HUES48 (cell line): ENCODE measurements around the gene TMEM200A.

Experiments used
- H3K27ac ChIP-seq: one replicate; pipeline ENCODE4 v1.7.0; 2013; ENCODE audit warnings: low read depth, low read length, inconsistent platforms
- H3K27me3 ChIP-seq: 2 replicates; pipeline ENCODE4 v1.6.1; 2013; ENCODE audit warnings: mild to moderate bottlenecking, low read length; ENCODE audit not compliant: control insufficient read depth, insufficient read depth
- H3K36me3 ChIP-seq: 2 replicates; pipeline ENCODE4 v1.6.1; 2013; ENCODE audit warnings: low read length; ENCODE audit not compliant: control insufficient read depth, insufficient read depth
- H3K4me1 ChIP-seq: 2 replicates; pipeline ENCODE4 v1.6.1; 2013; ENCODE audit warnings: mild to moderate bottlenecking, low read length; ENCODE audit not compliant: control insufficient read depth, insufficient read depth
- H3K4me3 ChIP-seq: 2 replicates; pipeline ENCODE4 v1.5.1; 2013; ENCODE audit warnings: mild to moderate bottlenecking, low read depth, low read length
- H3K9ac ChIP-seq: 2 replicates; pipeline ENCODE4 v1.6.1; 2013; ENCODE audit warnings: mild to moderate bottlenecking, low read depth, low read length, moderate library complexity
- H3K9me3 ChIP-seq: 2 replicates; pipeline ENCODE4 v1.6.1; 2013; ENCODE audit warnings: low read length; ENCODE audit not compliant: control insufficient read depth, insufficient read depth

Gene TMEM200A

DNA sequence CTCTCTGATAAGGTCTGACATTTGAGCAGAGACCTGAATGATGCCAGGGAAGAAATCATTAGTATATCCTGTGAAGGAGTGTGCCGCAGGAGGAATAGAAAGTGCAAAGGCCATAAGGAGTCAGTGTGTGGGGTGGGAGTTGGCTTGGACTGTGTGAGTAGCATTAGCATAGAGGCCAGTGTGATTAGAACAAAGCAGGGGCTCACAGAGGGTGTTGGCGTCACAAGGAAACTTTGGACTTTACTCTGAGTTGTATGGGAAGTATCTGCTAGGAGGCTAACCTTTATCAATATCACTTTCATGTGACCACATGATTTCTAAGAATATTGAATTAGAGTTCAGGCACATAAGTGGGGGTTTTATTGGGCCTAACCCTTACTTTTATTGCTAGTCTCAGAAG, 12.1 kb downstream of the TMEM200A start:
- H3K4me3 ChIP-seq, result no peak overlapping the region
- H3K36me3 ChIP-seq, result no peaks in the 10 kb centered on the region
- no peak overlapping the region for H3K27ac ChIP-seq
- H3K9me3 ChIP-seq, result no peaks in the 10 kb centered on the region
- H3K27me3 ChIP-seq, result no peaks in the 10 kb centered on the region
- H3K9ac ChIP-seq, result no peak overlapping the region
- peaks cover 42% of the 10 kb centered on the region for H3K4me1 ChIP-seq

DNA sequence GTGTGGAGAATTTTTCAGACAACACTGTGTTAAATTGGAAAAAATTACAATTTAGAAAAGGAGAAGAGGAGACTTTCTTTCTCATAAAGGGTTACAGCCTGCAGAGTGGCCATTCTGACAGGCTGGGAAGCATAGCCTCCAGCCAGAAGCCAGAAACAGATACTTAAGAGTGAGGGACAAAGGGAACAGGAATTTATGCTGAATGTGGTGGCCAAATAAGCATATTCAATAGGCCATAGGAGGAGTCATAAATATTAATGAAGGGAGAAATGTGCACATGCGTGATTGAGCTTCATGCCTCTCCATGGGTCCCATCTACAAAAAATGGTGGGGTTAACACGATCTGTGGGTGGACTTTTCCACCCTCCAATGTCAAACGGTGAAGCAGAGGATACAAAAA, 13.4 kb downstream of the TMEM200A start:
- no peak overlapping the region for H3K9ac ChIP-seq
- H3K4me3 ChIP-seq, result no peak overlapping the region
- no peak overlapping the region for H3K27ac ChIP-seq
- no peaks in the 10 kb centered on the region for H3K9me3 ChIP-seq
- no peaks in the 10 kb centered on the region for H3K27me3 ChIP-seq
- peaks cover 29% of the 10 kb centered on the region for H3K4me1 ChIP-seq
- H3K36me3 ChIP-seq, result no peaks in the 10 kb centered on the region

DNA sequence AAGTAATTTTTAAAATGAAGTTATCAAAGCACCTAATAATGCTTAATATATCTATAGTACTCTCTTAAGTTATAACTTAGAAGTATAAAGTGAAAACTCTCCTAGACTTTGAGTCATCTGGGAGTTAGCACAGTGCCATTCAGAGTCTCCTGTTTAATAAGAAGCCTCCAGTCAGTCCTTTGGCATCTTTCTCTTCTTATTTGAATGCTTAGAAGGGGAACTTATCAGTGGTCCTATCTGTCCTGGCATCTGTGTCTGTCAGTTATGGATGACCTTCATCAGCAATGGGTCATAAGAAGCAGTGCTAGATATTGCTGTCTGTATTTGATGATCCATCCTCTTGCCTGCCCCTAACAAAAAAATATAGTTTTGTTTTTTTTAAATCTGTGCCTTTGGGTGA, 15.2 kb downstream of the TMEM200A start:
- H3K27me3 ChIP-seq, result no peaks in the 10 kb centered on the region
- no peaks in the 10 kb centered on the region for H3K9me3 ChIP-seq
- no peak overlapping the region for H3K4me3 ChIP-seq
- H3K27ac ChIP-seq, result no peak overlapping the region
- no peak overlapping the region for H3K9ac ChIP-seq
- peaks cover 25% of the 10 kb centered on the region for H3K4me1 ChIP-seq
- no peaks in the 10 kb centered on the region for H3K36me3 ChIP-seq

DNA sequence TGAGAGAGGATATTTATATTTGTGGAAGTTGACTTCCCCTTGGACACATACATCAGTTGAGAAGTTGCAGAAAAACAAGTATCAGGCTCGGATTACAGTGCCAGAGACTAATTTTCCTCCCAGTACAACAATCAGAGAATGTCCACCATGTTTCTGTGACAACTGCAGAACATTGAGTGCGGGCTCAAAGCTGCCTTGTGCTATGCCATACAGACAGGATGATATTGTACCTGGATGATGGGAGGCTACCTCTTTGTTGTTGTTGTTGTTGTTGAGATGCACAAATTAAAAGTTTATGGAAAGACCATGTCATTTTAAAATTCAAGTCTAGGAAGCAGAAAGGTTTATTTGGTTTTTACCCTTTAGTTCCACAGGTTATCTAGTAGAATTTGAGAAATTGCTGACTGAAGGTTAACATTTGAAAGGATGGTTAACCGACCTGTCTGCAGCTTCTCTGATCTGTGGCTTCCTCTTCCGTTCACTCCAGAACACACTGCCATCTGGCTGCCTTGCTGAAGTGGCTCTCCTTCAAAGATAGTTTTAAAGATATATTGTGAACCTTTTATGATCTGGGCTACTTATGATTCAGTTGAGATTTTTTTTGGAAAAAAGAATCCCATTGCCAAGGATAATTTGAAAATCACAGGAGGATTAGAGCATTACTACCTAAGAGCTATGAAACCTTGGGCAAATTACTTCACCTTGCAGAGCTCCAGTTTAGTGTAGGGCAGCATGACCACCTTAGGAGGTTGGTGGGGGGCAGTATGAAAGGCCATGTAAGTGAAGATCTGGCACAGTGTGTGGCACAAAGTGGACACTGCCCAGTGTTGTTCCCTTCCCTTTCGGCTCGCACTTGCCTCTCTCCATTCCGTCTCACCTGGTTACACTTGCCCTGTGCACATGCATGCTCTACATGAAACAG, 15.9 kb downstream of the TMEM200A start:
- H3K36me3 ChIP-seq, result no peaks in the 10 kb centered on the region
- H3K4me1 ChIP-seq, result peaks cover 25% of the 10 kb centered on the region
- H3K27ac ChIP-seq, result no peak overlapping the region
- H3K9me3 ChIP-seq, result no peaks in the 10 kb centered on the region
- no peak overlapping the region for H3K9ac ChIP-seq
- no peak overlapping the region for H3K4me3 ChIP-seq
- no peaks in the 10 kb centered on the region for H3K27me3 ChIP-seq

DNA sequence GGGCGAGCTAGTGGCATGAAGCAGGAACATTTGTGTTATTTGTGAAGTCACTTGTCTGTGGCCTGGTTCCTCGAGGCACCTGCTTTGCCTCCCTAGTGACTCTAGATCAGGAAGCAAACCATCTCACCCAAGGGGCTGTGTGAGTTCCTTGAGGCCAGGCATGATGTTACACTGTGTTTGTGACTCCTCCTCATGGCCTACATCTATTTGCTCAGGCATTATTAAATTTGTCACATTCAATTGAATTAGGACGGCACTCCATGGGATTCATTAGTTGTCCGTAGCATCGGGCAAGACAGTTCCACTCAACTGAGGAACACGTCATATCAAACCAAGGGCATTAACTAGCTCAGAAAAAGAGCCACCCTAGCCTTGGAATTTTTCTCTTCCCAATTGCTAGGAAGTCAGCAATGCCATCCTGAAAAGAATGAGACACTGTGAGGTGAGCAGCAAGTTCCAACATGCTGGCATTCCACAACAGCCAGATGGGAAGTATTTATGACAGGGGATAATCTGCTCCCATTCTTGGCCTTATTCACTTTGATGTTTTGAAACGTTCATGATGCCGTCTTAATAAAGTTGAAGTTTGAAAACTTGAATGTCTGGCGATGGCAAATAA, 17.2 kb downstream of the TMEM200A start:
- Histone ChIP-seq H3K36me3 (no peaks in the 10 kb centered on the region), H3K4me3 (no peak overlapping the region), H3K4me1 (peaks cover 17% of the 10 kb centered on the region), H3K9me3 (no peaks in the 10 kb centered on the region), H3K27ac (no peak overlapping the region), H3K9ac (no peak overlapping the region), H3K27me3 (no peaks in the 10 kb centered on the region)

DNA sequence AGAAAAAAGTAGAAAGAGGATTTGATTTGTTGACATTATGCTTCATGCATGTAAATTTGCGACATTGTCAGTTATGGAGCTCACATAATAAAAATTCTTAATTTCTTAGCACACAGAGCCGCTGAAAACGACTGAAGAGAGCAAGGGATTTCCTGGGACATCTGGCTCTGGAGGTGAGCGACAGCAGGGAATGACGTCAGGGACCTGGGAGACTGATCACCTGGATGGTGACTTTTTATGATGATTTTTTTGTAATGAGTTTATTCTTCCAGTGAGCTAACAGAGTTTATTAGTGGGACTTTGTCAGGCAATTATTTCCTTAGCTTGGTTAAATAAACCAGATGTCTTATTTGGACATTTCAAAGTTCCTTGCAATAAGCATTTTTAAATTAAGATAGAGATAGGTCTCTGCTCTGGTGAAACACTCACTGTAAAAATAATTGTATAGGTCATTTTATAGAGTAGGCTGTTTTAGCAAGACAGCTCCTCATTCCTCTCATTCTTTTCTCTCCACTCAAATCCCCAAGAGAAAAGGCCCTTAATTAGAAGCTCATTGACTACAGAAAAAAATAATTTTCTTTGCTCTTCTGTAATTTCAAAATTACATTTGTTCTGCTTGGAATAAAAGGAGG, 19.4 kb downstream of the TMEM200A start:
- Histone ChIP-seq H3K9ac (no peak overlapping the region), H3K4me3 (no peak overlapping the region), H3K4me1 (peaks cover 10% of the 10 kb centered on the region; the same call in 1 of the 2 replicates), H3K27ac (no peak overlapping the region), H3K9me3 (no peaks in the 10 kb centered on the region), H3K27me3 (no peaks in the 10 kb centered on the region), H3K36me3 (no peaks in the 10 kb centered on the region)

DNA sequence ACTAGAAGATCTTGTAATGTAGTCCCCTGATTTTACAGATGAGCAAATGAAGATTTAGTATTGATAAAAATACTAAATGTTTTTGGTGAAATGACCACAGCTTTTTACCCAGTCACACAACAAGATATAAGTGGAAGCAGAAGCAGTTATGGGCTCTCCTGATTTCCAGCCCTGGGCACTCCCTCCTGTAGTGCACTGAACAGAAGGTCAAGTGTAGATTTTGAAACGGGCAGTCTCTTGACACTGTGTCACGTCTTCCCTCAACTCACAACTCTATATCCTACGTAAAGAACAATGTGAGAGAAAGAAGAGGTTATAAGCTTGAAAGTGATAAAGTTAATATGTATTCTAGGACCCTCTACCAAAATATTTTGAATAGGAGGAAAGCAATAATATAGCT, 23.3 kb downstream of the TMEM200A start:
- no peaks in the 10 kb centered on the region for H3K36me3 ChIP-seq
- H3K4me1 ChIP-seq, result peaks cover 16% of the 10 kb centered on the region
- H3K27me3 ChIP-seq, result no peaks in the 10 kb centered on the region
- no peaks in the 10 kb centered on the region for H3K9me3 ChIP-seq
- H3K9ac ChIP-seq, result no peak overlapping the region
- no peak overlapping the region for H3K4me3 ChIP-seq
- H3K27ac ChIP-seq, result no peak overlapping the region

DNA sequence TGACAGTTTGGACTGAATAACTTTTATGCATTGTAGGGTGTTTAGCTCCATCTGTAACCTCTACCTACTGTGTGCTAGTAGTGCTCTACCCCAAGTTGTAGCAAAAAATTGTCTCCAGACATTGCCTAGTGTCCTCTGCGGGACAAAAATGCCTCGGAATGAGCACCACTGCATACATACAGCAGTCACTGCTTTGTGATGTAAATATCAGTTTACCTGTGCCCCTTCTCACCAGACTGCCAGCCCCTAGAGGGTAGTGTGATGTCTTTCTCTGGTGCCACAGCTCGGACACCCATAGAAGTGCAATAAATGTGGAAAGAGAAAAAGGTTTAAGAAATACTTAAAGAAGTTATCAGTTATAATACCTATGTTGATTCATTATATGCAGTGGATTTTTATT, 25.1 kb downstream of the TMEM200A start:
- Histone ChIP-seq H3K4me3 (no peak overlapping the region), H3K27ac (no peak overlapping the region), H3K27me3 (no peaks in the 10 kb centered on the region), H3K36me3 (no peaks in the 10 kb centered on the region), H3K9me3 (no peaks in the 10 kb centered on the region), H3K4me1 (peaks cover 9% of the 10 kb centered on the region; the same call in 1 of the 2 replicates), H3K9ac (no peak overlapping the region)

DNA sequence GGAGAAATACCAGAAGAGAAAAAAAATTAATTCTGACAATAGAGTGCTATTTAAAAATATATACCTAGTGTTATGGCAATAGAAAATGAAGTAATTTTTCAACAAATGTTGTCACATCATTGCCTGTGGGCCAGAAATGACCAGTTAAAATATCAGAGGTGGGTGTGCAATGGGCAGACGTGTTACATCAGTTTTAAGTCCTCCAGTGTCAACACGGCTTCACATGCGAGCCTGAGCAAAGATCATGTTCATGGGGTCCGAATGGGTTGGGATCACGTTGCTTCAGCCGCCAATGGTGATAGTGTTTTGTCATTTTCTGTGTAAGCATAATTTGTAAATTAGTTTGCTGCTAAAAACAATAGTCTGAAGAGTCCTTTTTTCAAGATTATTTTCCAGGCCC, 27.5 kb downstream of the TMEM200A start:
- no peak overlapping the region for H3K9ac ChIP-seq
- H3K27ac ChIP-seq, result no peak overlapping the region
- no peaks in the 10 kb centered on the region for H3K36me3 ChIP-seq
- peaks cover 6% of the 10 kb centered on the region; the same call in 1 of the 2 replicates for H3K4me1 ChIP-seq
- no peaks in the 10 kb centered on the region for H3K9me3 ChIP-seq
- H3K4me3 ChIP-seq, result no peak overlapping the region
- no peaks in the 10 kb centered on the region for H3K27me3 ChIP-seq

DNA sequence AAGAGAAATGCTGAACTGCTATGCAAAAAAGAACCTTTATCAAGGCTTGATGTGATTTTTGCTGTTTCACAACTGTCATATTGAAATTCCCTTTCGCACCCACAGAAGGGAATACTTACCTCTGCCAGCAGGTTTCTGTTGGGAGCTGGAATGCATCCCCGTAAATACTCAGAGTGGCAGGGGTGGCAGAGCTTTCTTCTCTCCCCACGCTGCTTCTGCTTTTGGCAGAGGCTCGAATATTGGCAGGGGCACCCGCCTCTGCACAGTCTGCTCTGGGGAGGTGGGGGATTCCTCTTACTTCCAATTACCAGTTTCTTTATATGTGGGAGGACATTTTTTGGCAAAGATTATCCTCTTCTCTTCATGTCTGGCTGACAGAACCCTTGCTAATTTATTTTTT, 28.4 kb downstream of the TMEM200A start:
- peaks cover 6% of the 10 kb centered on the region; the same call in 1 of the 2 replicates for H3K4me1 ChIP-seq
- no peak overlapping the region for H3K4me3 ChIP-seq
- H3K9ac ChIP-seq, result no peak overlapping the region
- no peaks in the 10 kb centered on the region for H3K9me3 ChIP-seq
- no peaks in the 10 kb centered on the region for H3K27me3 ChIP-seq
- H3K27ac ChIP-seq, result no peak overlapping the region
- H3K36me3 ChIP-seq, result no peaks in the 10 kb centered on the region

DNA sequence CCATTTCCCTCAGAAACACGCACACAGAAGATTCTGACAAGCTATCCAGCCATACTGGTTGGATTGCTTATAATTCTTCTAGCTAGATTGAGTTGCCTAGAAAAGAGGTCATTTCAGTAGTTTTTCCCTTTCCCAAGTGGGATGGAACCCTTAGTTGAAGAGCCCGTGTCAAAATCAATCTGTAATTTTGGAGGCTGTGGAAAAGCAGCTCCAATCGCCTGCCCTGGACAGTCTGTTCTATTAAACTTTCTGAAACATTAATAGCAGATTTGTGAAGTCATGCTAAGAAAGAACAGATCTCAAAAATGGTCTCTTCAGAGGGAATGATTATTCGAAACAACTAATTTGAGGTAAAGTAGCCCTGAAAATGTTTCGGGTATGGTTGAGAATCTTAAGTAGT, 29.3 kb downstream of the TMEM200A start:
- H3K27ac ChIP-seq, result no peak overlapping the region
- peaks cover 6% of the 10 kb centered on the region; the same call in 1 of the 2 replicates for H3K4me1 ChIP-seq
- no peaks in the 10 kb centered on the region for H3K36me3 ChIP-seq
- H3K27me3 ChIP-seq, result no peaks in the 10 kb centered on the region
- no peak overlapping the region for H3K9ac ChIP-seq
- no peak overlapping the region for H3K4me3 ChIP-seq
- no peaks in the 10 kb centered on the region for H3K9me3 ChIP-seq
